GM19372 (cell line): ENCODE data around the gene CES3.

Experiments
- ATAC-seq: cut with Tn5 transposase; IDR thresholded peaks from one replicate; pipeline ENCODE4 v1.9.1; 2021; ENCODE audit warnings: mild to moderate bottlenecking, low read depth, moderate library complexity; ENCODE audit not compliant: unreplicated experiment

CES3 gene

GRCh38 chr16:66961065-66961744, at the start of gene CES3:
CES3 (plus strand) TSS chr16:66961266; CDS start chr16:66961308, 42 bp downstream.
- ATAC-seq, result no peak

GRCh38 chr16:66911801-66912200, 49.3 kb upstream of the CES3 start:
- ATAC-seq, result no peak

- ATAC-seq, result no peak
Measured at GRCh38 chr16:66913081-66913480, 48.0 kb upstream of the CES3 start.

- no peak for ATAC-seq
Measured at GRCh38 chr16:66913711-66914110, 47.4 kb upstream of the CES3 start.

- ATAC-seq, result no peak
Measured at GRCh38 chr16:66914541-66914940, 46.5 kb upstream of the CES3 start.

GRCh38 chr16:66915041-66915440, 46.0 kb upstream of the CES3 start:
- no peak for ATAC-seq

DNA sequence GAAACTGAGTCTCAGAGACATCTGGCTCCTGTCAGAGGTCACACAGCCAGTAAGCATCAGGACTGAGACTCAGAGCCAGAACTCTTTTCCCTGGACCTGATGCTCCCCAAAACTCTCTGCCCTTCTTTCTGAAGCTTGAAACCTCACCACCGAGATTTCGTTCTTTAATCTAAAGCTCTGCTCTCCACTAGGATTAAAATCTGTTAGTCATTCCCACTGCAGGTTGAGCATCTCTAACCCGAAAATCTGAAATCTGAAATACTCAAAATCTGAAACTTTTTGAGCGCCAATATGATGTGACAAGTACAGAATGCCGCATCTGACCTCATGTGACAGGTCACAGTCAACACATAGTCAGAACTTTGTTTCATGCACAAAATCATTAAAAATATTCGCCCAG, 44.5 kb upstream of the CES3 start:
- no peak for ATAC-seq

DNA sequence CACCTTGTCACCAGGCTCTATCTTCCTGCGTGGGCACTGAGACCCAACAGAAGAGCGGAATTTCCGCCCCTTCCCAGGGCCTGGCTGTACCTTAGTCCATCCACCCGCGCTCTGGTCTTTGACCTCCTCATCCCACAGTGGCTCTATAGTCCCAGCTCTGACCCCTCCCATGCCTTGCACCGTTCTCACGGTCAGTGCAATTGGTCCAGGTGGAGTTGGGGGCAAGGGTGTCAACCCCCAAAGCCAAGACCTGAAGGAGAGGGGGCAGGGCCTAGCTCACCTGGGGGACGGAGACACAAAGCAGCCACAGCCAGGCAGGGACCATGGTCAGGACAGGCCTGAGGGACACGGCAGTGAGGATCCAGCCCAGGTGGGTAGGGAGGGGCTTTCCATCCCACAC, 43.3 kb upstream of the CES3 start:
- no peak for ATAC-seq

- no peak for ATAC-seq
Measured at GRCh38 chr16:66918355-66918754, 42.7 kb upstream of the CES3 start.

GRCh38 chr16:66918803-66919568, 42.1 kb upstream of the CES3 start, which contains the start of gene CDH16:
CDH16 (minus strand) TSS chr16:66918885; CDS start chr16:66918065, 820 bp downstream.
- ATAC-seq, result no peak

- no peak for ATAC-seq
Measured at GRCh38 chr16:66919569-66920298, 41.3 kb upstream of the CES3 start.

DNA sequence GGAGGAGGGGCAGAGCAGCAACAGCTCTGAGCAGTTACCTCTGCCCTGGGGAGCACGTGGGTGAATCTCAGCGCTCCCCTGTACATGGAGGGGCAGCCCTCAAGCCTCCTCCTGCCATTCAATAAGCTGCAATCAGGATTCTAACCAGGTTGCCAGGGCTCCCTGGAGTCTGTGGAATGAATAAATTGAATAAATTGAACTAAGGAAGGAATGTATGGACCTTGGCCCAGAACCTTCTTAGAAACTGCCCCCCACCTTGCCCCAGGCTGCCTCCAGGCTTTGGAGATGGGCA, 40.8 kb upstream of the CES3 start:
- ATAC-seq, result no peak

DNA sequence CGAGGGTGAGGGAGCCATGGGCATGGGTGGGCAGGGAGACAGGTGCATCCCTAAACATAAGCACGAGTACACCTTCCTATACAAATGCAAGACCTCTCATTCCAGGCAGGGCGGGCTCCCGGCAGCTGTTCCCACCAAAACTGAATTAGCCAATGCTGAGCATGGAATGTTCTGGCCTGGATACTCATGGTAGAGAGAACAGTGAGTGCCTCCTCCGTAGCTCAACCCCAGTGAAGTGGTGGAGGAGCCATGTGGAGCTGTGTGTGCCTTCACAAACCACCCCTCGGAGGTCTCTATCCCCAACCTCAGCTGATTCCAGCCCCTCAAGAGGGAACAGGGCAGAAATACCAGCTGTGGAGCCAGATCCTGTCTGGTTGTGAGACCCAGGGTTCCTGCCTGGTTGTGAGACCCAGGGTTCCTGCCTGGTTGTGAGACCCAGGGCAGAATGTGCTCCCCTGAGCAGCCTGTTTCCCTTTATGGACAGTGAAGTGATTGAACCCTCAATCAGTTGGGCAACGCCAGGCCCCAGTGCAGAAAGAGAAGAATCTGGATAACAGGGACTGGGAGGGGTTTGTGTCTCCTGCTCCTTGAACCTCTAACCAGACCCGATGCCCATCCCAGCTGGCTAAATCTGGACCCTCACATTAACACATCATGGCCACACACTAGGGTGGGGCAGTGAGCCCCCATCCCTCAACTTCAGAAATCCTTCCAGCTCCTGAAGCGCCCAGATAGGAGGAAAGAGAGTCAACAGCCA, 40.0 kb upstream of the CES3 start:
- no peak for ATAC-seq

DNA sequence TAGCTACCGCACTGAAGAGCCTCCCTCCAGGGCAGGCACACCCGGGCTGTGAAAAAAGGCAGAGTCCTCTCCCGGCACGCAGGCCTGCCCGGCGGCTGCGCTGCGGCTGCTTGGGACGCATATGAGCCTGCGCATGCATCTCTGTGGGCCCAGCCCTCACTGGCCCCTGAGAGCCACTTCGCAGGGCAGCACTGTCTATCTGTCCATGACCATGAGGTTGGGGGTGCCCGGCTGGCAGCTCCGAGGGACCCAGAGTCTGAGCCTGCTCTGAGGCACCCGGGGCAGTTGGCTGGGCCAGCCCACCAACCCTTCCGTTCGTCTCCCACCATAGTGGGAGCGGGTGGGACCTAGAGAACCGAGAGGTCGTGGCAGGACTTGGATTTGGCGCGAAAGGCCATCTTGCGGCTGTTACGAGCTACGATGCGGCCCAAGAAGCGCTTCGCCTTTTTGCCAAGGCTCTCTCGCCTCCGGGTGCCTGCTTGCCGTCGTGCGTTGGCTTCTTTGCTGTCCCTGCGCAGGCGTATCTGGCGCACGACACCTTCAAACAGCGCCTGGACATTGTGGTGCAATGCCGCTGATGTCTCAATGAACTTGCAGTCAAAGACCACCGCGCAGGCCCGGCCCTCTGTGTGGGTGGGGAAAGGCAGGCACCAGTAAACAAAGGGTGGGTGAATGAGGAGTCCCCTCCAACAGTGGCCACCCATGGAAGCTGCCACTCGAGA, 39.2 kb upstream of the CES3 start:
- no peak for ATAC-seq

- no peak for ATAC-seq
Measured at GRCh38 chr16:66923247-66923731, 37.8 kb upstream of the CES3 start.

- ATAC-seq, result no peak
Measured at GRCh38 chr16:66923866-66924265, 37.2 kb upstream of the CES3 start.

- ATAC-seq, result no peak
Measured at GRCh38 chr16:66924527-66925321, 36.3 kb upstream of the CES3 start.

GRCh38 chr16:66925322-66925840, 35.7 kb upstream of the CES3 start, which contains the start of gene RRAD:
RRAD (minus strand) TSS chr16:66925535; CDS start chr16:66925179, 356 bp downstream.
- no peak for ATAC-seq
